SIG-M5 treated with dmso at 0.1 percent for 504 hours (cell line): ENCODE measurements around the gene OR2F1.

Experiments used
- DNase-seq: peaks from one replicate; lab custom pipeline; 2025; ENCODE audit not compliant: unreplicated experiment; lab: John Stamatoyannopoulos, UW

Gene OR2F1

GRCh38 chr7:143953421-143953820 is 1.2 kb upstream of the OR2F1 start:
- no peak for DNase-seq

GRCh38 chr7:143954135-143954534 is 509 bp upstream of the OR2F1 start:
- DNase-seq: no peak

- no peak for DNase-seq
Observed at GRCh38 chr7:143958781-143959180, 4.1 kb downstream of the OR2F1 start.

- no peak for DNase-seq
Observed at GRCh38 chr7:143960813-143961610, 6.4 kb downstream of the OR2F1 start.

GRCh38 chr7:143965280-143965679 is 10.6 kb downstream of the OR2F1 start:
- DNase-seq: no peak

- peak; percentile 69 for DNase-seq
Observed at GRCh38 chr7:143967398-143967797, 12.8 kb downstream of the OR2F1 start.

GRCh38 chr7:143973870-143974416 is 19.3 kb downstream of the OR2F1 start:
- DNase-seq: no peak

- DNase-seq: peak; percentile 35
Observed at GRCh38 chr7:143974459-143974858, 19.8 kb downstream of the OR2F1 start.

- DNase-seq: no peak
Observed at GRCh38 chr7:143975617-143976016, 21.0 kb downstream of the OR2F1 start.

GRCh38 chr7:143978585-143978984 is 23.9 kb downstream of the OR2F1 start:
- DNase-seq: no peak

GRCh38 chr7:143979359-143979758 is 24.7 kb downstream of the OR2F1 start:
- no peak for DNase-seq

- DNase-seq: no peak
Observed at GRCh38 chr7:143979998-143980397, 25.4 kb downstream of the OR2F1 start.

GRCh38 chr7:143980746-143981510 is 26.3 kb downstream of the OR2F1 start:
- no peak for DNase-seq

GRCh38 chr7:143983960-143984359 is 29.3 kb downstream of the OR2F1 start:
- DNase-seq: no peak

GRCh38 chr7:143987513-143987912 is 32.9 kb downstream of the OR2F1 start:
- DNase-seq: no peak

- no peak for DNase-seq
Observed at GRCh38 chr7:143988976-143989745, 34.5 kb downstream of the OR2F1 start.

- no peak for DNase-seq
Observed at GRCh38 chr7:143992670-143993069, 38.0 kb downstream of the OR2F1 start.

GRCh38 chr7:143993924-143994323 is 39.3 kb downstream of the OR2F1 start:
- DNase-seq: no peak

GRCh38 chr7:144000020-144000419 is 45.4 kb downstream of the OR2F1 start, which contains the start of gene OR6B1:
OR6B1 (plus strand) TSS chr7:144000320; CDS start chr7:144003997, 3,677 bp downstream.
- DNase-seq: no peak

- DNase-seq: no peak
Observed at GRCh38 chr7:144001543-144001942, 46.9 kb downstream of the OR2F1 start.

GRCh38 chr7:144004703-144005102 is 50.1 kb downstream of the OR2F1 start:
- no peak for DNase-seq
